Upper lobe of right lung (tissue), 1 donor: ENCODE data around the gene CDH23. TPM values are rescaled to one million over a fixed set of nuclear protein-coding genes. Genes with fewer than 3 reads are reported as not detected.

Source experiments
- ATAC-seq: fragments of 200-7000 bp; cut with Tn5 transposase; one replicate; pipeline ENCODE4 v1.9.1; 2020; ENCODE audit warnings: mild to moderate bottlenecking, moderate library complexity
- DNase-seq: peaks from one replicate; pipeline ENCODE4 v3.0.0-alpha.2; 2020
- H3K27ac ChIP-seq: fragments of 200-600 bp; one replicate; pipeline ENCODE4 v1.8.0; 2022
- H3K27me3 ChIP-seq: fragments of 200-600 bp; one replicate; pipeline ENCODE4 v1.8.0; 2022; ENCODE audit warnings: mild to moderate bottlenecking
- H3K36me3 ChIP-seq: fragments of 200-600 bp; one replicate; pipeline ENCODE4 v1.8.0; 2022
- H3K4me1 ChIP-seq: fragments of 200-600 bp; one replicate; pipeline ENCODE4 v1.8.0; 2022
- H3K4me3 ChIP-seq: fragments of 200-600 bp; one replicate; pipeline ENCODE4 v1.8.0; 2022; ENCODE audit warnings: mild to moderate bottlenecking
- H3K9me3 ChIP-seq: fragments of 200-600 bp; one replicate; pipeline ENCODE4 v1.8.0; 2022
- CTCF ChIP-seq: fragments of 200-600 bp; IDR thresholded peaks from one replicate; pipeline ENCODE4 v1.8.0; 2022; ENCODE audit warnings: antibody characterized with exemption
- intact Hi-C: fragments of 100-400 bp; cut with DNase I; formaldehyde crosslinking; loops from one replicate; pipeline ENCODE4 v1.11.0; 2022
- total RNA-seq: library from RNA; stranded (reverse); fragmentation: NEBNext Ultra II Directional; extraction: Animal tissue kit (Norgen Biotek cat#: 25700); gene quantifications from one replicate; pipeline ENCODE4 v1.2.1, GENCODE V29; 2021
- donor health status: DM: no; HTN: yes; CAD: no; lungs with severe emphysema.

CDH23 gene
- total RNA-seq, 1 donor from 2014 or later: 10.9 TPM

GRCh38 chr10:71460615-71461014, 63.9 kb downstream of the CDH23 start:
- TF ChIP-seq CTCF: no peak
- ATAC-seq (no peak), DNase-seq (no peak)
- H3K9me3 ChIP-seq: no peaks in the 10 kb centered on the region
- H3K4me3 ChIP-seq: no peak overlapping the region
- no peaks in the 10 kb centered on the region for H3K27me3 ChIP-seq
- intact Hi-C loops: no loop called here
- H3K4me1 ChIP-seq: no peaks in the 10 kb centered on the region
- H3K27ac ChIP-seq: no peak overlapping the region
- H3K36me3 ChIP-seq: no peaks in the 10 kb centered on the region

- ATAC-seq (no peak), DNase-seq (no peak)
- Histone ChIP-seq H3K27me3 (no peaks in the 10 kb centered on the region), H3K27ac (no peak overlapping the region), H3K9me3 (no peaks in the 10 kb centered on the region), H3K4me3 (no peak overlapping the region), H3K36me3 (no peaks in the 10 kb centered on the region), H3K4me1 (no peaks in the 10 kb centered on the region)
- TF ChIP-seq CTCF: no peak
- intact Hi-C loops: no loop called here
These were observed 64.7 kb downstream of the CDH23 start for GRCh38 chr10:71461457-71461856.

GRCh38 chr10:71462062-71462935, 65.6 kb downstream of the CDH23 start:
- no peak overlapping the region for H3K27ac ChIP-seq
- no peaks in the 10 kb centered on the region for H3K4me1 ChIP-seq
- intact Hi-C loops: no loop called here
- ATAC-seq (no peak), DNase-seq (no peak)
- H3K27me3 ChIP-seq: no peaks in the 10 kb centered on the region
- no peak overlapping the region for H3K4me3 ChIP-seq
- TF ChIP-seq CTCF: no peak
- H3K36me3 ChIP-seq: no peaks in the 10 kb centered on the region
- no peaks in the 10 kb centered on the region for H3K9me3 ChIP-seq

GRCh38 chr10:71463111-71463510, 66.4 kb downstream of the CDH23 start:
- H3K9me3 ChIP-seq: no peaks in the 10 kb centered on the region
- no peak overlapping the region for H3K27ac ChIP-seq
- ATAC-seq (no peak), DNase-seq (no peak)
- H3K4me1 ChIP-seq: no peaks in the 10 kb centered on the region
- H3K36me3 ChIP-seq: no peaks in the 10 kb centered on the region
- intact Hi-C loops: no loop called here
- H3K27me3 ChIP-seq: no peaks in the 10 kb centered on the region
- no peak for TF ChIP-seq CTCF
- H3K4me3 ChIP-seq: no peak overlapping the region

- DNase-seq (no peak), ATAC-seq (no peak)
- TF ChIP-seq CTCF: no peak
- intact Hi-C loops: no loop called here
- H3K36me3 ChIP-seq: no peaks in the 10 kb centered on the region
- H3K27me3 ChIP-seq: no peaks in the 10 kb centered on the region
- H3K27ac ChIP-seq: no peak overlapping the region
- H3K4me3 ChIP-seq: no peak overlapping the region
- H3K4me1 ChIP-seq: no peaks in the 10 kb centered on the region
- H3K9me3 ChIP-seq: no peaks in the 10 kb centered on the region
These were observed 69.0 kb downstream of the CDH23 start for GRCh38 chr10:71465551-71466252.
